Trophoblast cell (in vitro differentiated cells and primary cell): ENCODE measurements around the gene CNKSR3.

Experiments
- DNase-seq, 2 donors: peaks; one replicate each; pipeline ENCODE4 v3.0.0-alpha.2; 2016
- H2AFZ ChIP-seq: 2 replicates; pipeline ENCODE4 v1.6.1; 2013; ENCODE audit warnings: low read length, moderate library complexity, mild to moderate bottlenecking; ENCODE audit not compliant: insufficient read depth, poor library complexity
- H2AK5ac ChIP-seq: 2 replicates; pipeline ENCODE4 v1.6.1; 2013; ENCODE audit warnings: mild to moderate bottlenecking, low read length
- H2BK120ac ChIP-seq: 2 replicates; pipeline ENCODE4 v1.6.1; 2013; ENCODE audit warnings: low read length, mild to moderate bottlenecking, moderate library complexity; ENCODE audit not compliant: insufficient read depth, poor library complexity
- H2BK12ac ChIP-seq: 2 replicates; pipeline ENCODE4 v1.6.1; 2013; ENCODE audit warnings: mild to moderate bottlenecking, low read length, moderate library complexity
- H2BK5ac ChIP-seq: 2 replicates; pipeline ENCODE4 v1.6.1; 2013; ENCODE audit warnings: low read length, low read depth, moderate library complexity, mild to moderate bottlenecking; ENCODE audit not compliant: poor library complexity
- H3K14ac ChIP-seq: 2 replicates; pipeline ENCODE4 v1.6.1; 2013; ENCODE audit warnings: mild to moderate bottlenecking, low read length
- H3K18ac ChIP-seq: 2 replicates; pipeline ENCODE4 v1.6.1; 2013; ENCODE audit warnings: mild to moderate bottlenecking, low read length
- H3K23ac ChIP-seq: 2 replicates; pipeline ENCODE4 v1.6.1; 2013; ENCODE audit warnings: low read length
- H3K27ac ChIP-seq: 2 replicates; pipeline ENCODE4 v1.5.1; 2013; ENCODE audit warnings: low read depth, mild to moderate bottlenecking, inconsistent platforms, low read length, moderate library complexity
- H3K27me3 ChIP-seq: 2 replicates; pipeline ENCODE4 v1.6.1; 2013; ENCODE audit warnings: inconsistent platforms, mild to moderate bottlenecking, low read length, moderate library complexity; ENCODE audit not compliant: insufficient read depth
- H3K36me3 ChIP-seq, 2 experiments: 1 replicate in 1 of 2; 2 replicates in 1 of 2; pipeline ENCODE4 v1.6.1; 2013; ENCODE audit warnings: low read length in 2 of 2, mild to moderate bottlenecking in 2 of 2, moderate library complexity in 1 of 2; ENCODE audit not compliant: insufficient read depth in 2 of 2, control insufficient read depth in 1 of 2
- H3K4ac ChIP-seq: 2 replicates; pipeline ENCODE4 v1.6.1; 2013; ENCODE audit warnings: low read depth, mild to moderate bottlenecking, low read length, moderate library complexity
- H3K4me1 ChIP-seq, 2 experiments: 1 replicate in 1 of 2; 2 replicates in 1 of 2; pipeline ENCODE4 v1.6.1; 2013; ENCODE audit warnings: low read length in 2 of 2, mild to moderate bottlenecking in 2 of 2, moderate library complexity in 1 of 2; ENCODE audit not compliant: insufficient read depth in 2 of 2, control insufficient read depth in 1 of 2
- H3K4me2 ChIP-seq: 2 replicates; pipeline ENCODE4 v1.6.1; 2013; ENCODE audit warnings: inconsistent platforms, mild to moderate bottlenecking, low read length, moderate library complexity
- H3K4me3 ChIP-seq: 2 replicates; pipeline ENCODE4 v1.5.1; 2013; ENCODE audit warnings: mild to moderate bottlenecking, low read depth, low read length, inconsistent platforms
- H3K79me1 ChIP-seq: one replicate; pipeline ENCODE4 v1.6.1; 2013; ENCODE audit warnings: low read length
- H3K79me2 ChIP-seq: 2 replicates; pipeline ENCODE4 v1.6.1; 2013; ENCODE audit warnings: low read length, mild to moderate bottlenecking; ENCODE audit not compliant: control insufficient read depth, insufficient read depth, poor library complexity
- H3K9ac ChIP-seq: 2 replicates; pipeline ENCODE4 v1.6.1; 2013; ENCODE audit warnings: mild to moderate bottlenecking, low read length
- H3K9me3 ChIP-seq: 2 replicates; pipeline ENCODE4 v1.6.1; 2013; ENCODE audit warnings: low read depth, mild to moderate bottlenecking, control low read depth, inconsistent platforms, low read length; ENCODE audit not compliant: insufficient read depth
- H4K12ac ChIP-seq: 2 replicates; pipeline ENCODE4 v1.6.1; 2013; ENCODE audit warnings: low read depth, mild to moderate bottlenecking, low read length, moderate library complexity
- H4K8ac ChIP-seq: 2 replicates; pipeline ENCODE4 v1.6.1; 2013; ENCODE audit warnings: low read depth, mild to moderate bottlenecking, low read length, moderate library complexity
- H4K91ac ChIP-seq: one replicate; pipeline ENCODE4 v1.6.1; 2013; ENCODE audit warnings: low read depth, mild to moderate bottlenecking, low read length, moderate library complexity
- WGBS: extraction: QIAGEN DNeasy Blood & Tissue Kit; methylation state at CpG from one replicate; pipeline ENCODE4 v1.1.7; 2013; ENCODE audit warnings: missing lambda C conversion rate; ENCODE audit not compliant: insufficient read length, insufficient coverage; ENCODE audit errors: extremely low coverage; 5-methylcytosine and 5-hydroxymethylcytosine counted together

Gene CNKSR3

DNA sequence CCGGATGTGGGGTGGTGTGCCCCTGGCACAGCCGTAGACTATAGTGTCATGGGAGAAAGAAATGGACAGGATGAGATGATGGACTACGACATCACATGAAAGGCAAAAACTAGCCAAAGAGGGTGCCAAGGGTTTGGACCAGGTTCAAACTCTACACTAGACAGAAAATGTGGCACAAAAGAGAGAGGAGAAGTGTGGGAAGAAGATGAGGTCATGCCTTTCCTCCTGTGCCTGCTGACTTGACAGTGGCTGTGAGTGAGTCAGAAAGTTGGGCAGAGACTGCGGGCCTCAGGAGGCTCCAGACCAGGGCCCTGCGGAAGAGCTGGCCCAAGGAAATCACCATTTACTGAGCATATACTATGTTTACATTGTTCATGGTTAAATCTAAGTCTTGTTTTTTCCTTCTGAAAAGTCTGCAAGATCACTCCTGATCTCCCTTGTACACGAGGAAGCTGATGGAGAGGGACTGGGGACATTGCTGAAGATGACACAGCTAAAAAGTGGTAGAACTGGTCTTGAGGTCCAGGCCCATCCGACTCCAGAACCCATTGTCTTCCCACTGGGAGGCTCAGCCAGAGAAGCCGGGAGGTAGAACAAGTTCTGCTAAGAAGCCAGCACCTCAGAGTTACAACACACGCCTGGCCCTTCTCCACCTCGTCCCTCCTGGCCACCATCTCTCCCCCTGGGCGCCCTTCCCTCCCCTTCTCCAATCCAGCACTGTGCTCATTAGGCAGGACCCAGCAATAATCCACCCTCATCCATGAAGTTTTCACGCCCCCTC lies 35.6 kb downstream of the CNKSR3 start:
- WGBS = no CpG with 5 or more reads among the region's 12 CpGs
- H4K8ac ChIP-seq = no peak overlapping the region
- no peak overlapping the region for H3K27ac ChIP-seq

DNA sequence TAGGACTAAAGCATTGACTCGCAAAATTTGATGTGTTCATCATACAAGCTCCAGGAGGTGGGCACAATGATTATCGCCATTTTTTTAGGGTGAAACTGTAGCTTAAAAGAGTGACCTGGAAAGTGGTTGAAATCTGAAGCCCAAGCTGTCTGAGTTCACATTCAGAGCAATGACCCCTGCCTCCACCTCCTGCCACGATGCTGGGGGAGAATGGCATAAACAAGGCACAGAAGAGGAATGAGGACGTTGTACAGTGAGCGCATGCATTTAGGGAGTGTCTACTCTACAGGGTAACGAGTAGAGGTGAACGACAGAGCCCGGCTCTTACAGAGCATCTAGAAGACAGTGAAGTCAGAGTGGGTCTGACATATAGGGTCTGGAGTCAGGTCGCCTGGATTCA lies 37.2 kb downstream of the CNKSR3 start:
- Histone ChIP-seq H2BK12ac (no peak overlapping the region), H4K8ac (no peak overlapping the region)

More for the DNA sequence above, 35.6 kb downstream of the CNKSR3 start:
- Histone ChIP-seq H3K36me3 (no peaks in the 10 kb centered on the region), H2AFZ (peak overlapping the region; percentile 1), H2BK120ac (no peak overlapping the region), H3K4me1 (peaks cover 7 to 13% of the 10 kb centered on the region in 2 experiments), H4K91ac (no peak overlapping the region), H3K79me1 (no peaks in the 10 kb centered on the region), H3K79me2 (no peaks in the 10 kb centered on the region), H3K14ac (no peak overlapping the region), H2AK5ac (no peak overlapping the region), H3K4me3 (no peak overlapping the region), H3K23ac (no peak overlapping the region), H2BK12ac (no peak overlapping the region), H3K9me3 (no peaks in the 10 kb centered on the region), H3K27me3 (no peaks in the 10 kb centered on the region), H4K12ac (no peak overlapping the region), H3K4ac (no peak overlapping the region), H3K9ac (no peak overlapping the region), H3K18ac (peak overlapping the region; percentile 5), H2BK5ac (no peak overlapping the region), H3K4me2 (no peak overlapping the region)
- peak; percentile 14 to 50 for DNase-seq

DNA sequence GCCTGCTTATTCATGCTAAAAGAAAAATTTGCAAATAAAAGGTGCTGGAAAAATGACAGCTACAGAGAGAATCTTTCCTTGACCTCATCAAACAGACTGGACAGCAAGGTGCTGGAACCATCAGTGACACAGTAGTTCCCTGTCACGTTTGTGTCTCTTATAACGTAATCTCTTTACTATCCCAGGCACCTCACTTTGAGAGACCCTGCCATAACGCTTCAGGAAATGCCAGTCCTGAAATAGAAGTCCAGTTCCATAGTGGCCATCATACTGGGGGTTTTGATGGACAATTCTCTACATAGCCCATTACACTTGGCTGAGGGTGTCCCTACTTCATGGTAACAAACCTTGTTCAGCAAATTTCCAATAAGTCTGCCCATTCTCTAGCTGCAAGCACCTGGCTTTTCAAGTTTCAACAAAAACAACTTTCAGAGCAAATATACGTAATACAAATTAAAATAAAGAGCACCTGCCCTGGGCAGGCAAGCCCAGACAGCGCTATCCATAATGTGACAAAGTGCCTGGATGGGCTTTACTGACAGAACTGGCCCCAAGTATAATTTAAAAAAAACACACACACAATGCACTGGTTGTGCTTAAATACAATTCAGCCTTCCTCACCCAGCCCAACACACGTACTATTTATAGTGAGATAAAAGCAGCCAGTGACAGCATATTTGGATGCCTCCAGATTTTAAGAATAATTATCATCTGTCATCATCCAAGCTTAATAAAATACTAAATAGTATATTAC lies 38.7 kb downstream of the CNKSR3 start:
- Histone ChIP-seq H3K79me2 (no peaks in the 10 kb centered on the region), H3K36me3 (no peaks in the 10 kb centered on the region), H3K14ac (no peak overlapping the region), H3K27me3 (no peaks in the 10 kb centered on the region), H4K91ac (no peak overlapping the region), H2AFZ (no peak overlapping the region), H3K4ac (no peak overlapping the region), H4K8ac (no peak overlapping the region), H3K79me1 (no peaks in the 10 kb centered on the region), H4K12ac (no peak overlapping the region), H2BK5ac (no peak overlapping the region), H3K23ac (no peak overlapping the region), H3K27ac (no peak overlapping the region), H2BK12ac (no peak overlapping the region), H3K4me2 (no peak overlapping the region), H3K9ac (no peak overlapping the region), H2AK5ac (no peak overlapping the region), H3K9me3 (no peaks in the 10 kb centered on the region), H2BK120ac (no peak overlapping the region), H3K4me1 (peaks cover 6 to 9% of the 10 kb centered on the region in 2 experiments), H3K18ac (no peak overlapping the region), H3K4me3 (no peak overlapping the region)
- no peak for DNase-seq
- WGBS = no CpG with 5 or more reads among the region's 6 CpGs

More for the DNA sequence above, 37.2 kb downstream of the CNKSR3 start:
- DNase-seq = no peak
- H3K4me2 ChIP-seq = no peak overlapping the region
- H3K4me1 ChIP-seq = peaks cover 6 to 12% of the 10 kb centered on the region in 2 experiments
- H3K14ac ChIP-seq = no peak overlapping the region
- no peaks in the 10 kb centered on the region for H3K9me3 ChIP-seq
- H3K79me1 ChIP-seq = no peaks in the 10 kb centered on the region
- no peak overlapping the region for H3K4ac ChIP-seq
- no peaks in the 10 kb centered on the region for H3K27me3 ChIP-seq
- no peak overlapping the region for H3K4me3 ChIP-seq
- no CpG with 5 or more reads among the region's 9 CpGs for WGBS
- H3K9ac ChIP-seq = no peak overlapping the region
- H3K27ac ChIP-seq = no peak overlapping the region
- no peak overlapping the region for H4K12ac ChIP-seq
- no peaks in the 10 kb centered on the region for H3K36me3 ChIP-seq
- H2BK120ac ChIP-seq = no peak overlapping the region
- no peak overlapping the region for H2AK5ac ChIP-seq
- no peak overlapping the region for H2BK5ac ChIP-seq
- no peak overlapping the region for H3K18ac ChIP-seq
- H3K79me2 ChIP-seq = no peaks in the 10 kb centered on the region
- H2AFZ ChIP-seq = no peak overlapping the region
- no peak overlapping the region for H3K23ac ChIP-seq
- H4K91ac ChIP-seq = no peak overlapping the region

DNA sequence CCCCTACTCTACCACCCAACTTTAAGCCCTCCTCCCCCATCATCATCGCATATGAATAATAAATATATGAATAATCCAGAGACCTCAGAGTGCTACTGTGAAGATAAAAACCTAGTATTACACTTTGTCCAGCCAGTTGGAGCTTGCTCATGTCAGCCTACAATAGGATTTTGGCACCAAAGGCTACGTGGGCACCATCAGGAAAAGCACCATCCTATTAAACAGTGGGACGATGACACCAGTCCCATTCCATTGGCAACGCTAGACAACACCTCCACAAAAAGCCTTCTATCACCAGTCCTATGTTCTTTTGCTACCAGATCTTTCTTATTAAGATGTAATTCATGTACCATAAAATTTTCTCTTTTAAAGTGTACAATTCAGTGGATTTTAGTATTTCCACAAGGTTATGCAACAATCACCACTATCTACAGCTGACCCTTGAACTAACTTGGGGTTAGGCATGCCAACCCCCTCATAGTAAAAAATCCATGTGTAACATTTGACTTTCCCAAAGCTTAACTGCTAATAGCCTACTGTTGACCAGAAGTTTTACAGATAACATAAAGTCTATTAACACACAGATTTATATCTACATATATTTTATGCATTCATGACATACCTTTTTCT lies 41.1 kb downstream of the CNKSR3 start:
- Histone ChIP-seq H3K4ac (no peak overlapping the region), H3K9me3 (no peaks in the 10 kb centered on the region), H2BK12ac (no peak overlapping the region), H3K79me1 (no peaks in the 10 kb centered on the region), H4K12ac (no peak overlapping the region), H4K91ac (no peak overlapping the region), H2AFZ (no peak overlapping the region), H3K4me3 (no peak overlapping the region), H3K27me3 (no peaks in the 10 kb centered on the region), H3K23ac (no peak overlapping the region), H4K8ac (no peak overlapping the region), H3K18ac (no peak overlapping the region), H3K4me2 (no peak overlapping the region), H3K14ac (no peak overlapping the region), H2AK5ac (no peak overlapping the region), H3K4me1 (no peaks in the 10 kb centered on the region), H2BK5ac (no peak overlapping the region), H3K9ac (no peak overlapping the region), H3K36me3 (no peaks in the 10 kb centered on the region), H2BK120ac (no peak overlapping the region), H3K27ac (no peak overlapping the region), H3K79me2 (no peaks in the 10 kb centered on the region)
- no CpG with 5 or more reads among the region's 4 CpGs for WGBS
- no peak for DNase-seq
